ENCODE measurements around the gene IMMP2L. TPM values are rescaled to one million over a fixed set of nuclear protein-coding genes. Genes with fewer than 3 reads are reported as not detected.
"Not testable (repeated sequence)": the region's sequence is repeated elsewhere in the genome, so short reads cannot be mapped to it uniquely, and the experiment has no call there.

The IMMP2L gene
- total and polyA plus RNA-seq, 2 donors (not counting 3 experiments of a cell fraction or from before 2014, with no cell fraction given), result 9.9 to 11.8 TPM

- FAIRE-seq; POLR2A ChIA-PET; H3K9me3 ChIP-seq (replicated peaks; ENCODE audit: control insufficient read depth, insufficient read depth, low read length): not testable (repeated sequence)
These were observed 111.6 kb downstream of the IMMP2L start for GRCh38 chr7:111450705-111451104.

GRCh38 chr7:111447502-111447901 is 114.8 kb downstream of the IMMP2L start:
- H3K27ac ChIP-seq (ENCODE audit: insufficient read depth, low read depth, low read length); dilution Hi-C loops (cut with MboI; ENCODE audit: extremely low pct_ligation_motif_present, low sequenced_read_pairs); FAIRE-seq; H3K4me2 ChIP-seq (ENCODE audit: insufficient read depth, low read length); H3K9ac ChIP-seq (replicated peaks; ENCODE audit: extremely low read depth, insufficient read depth, low read length); H3K4me1 ChIP-seq (ENCODE audit: control insufficient read depth, extremely low read depth, insufficient read depth, low read length); H3K9me3 ChIP-seq (replicated peaks; ENCODE audit: control insufficient read depth, insufficient read depth, low read length); H3K27me3 ChIP-seq (ENCODE audit: control insufficient read depth in 2 of 2, insufficient read depth in 2 of 2, low read length in 2 of 2); H3K79me2 ChIP-seq (ENCODE audit: control insufficient read depth, insufficient read depth, low read length); H4K20me1 ChIP-seq (replicated peaks; ENCODE audit: control insufficient read depth, extremely low read depth, insufficient read depth, low read length); H3K36me3 ChIP-seq (ENCODE audit: control insufficient read depth in 2 of 2, extremely low read depth in 1 of 2, insufficient read depth in 2 of 2, low read length in 2 of 2); H2AFZ ChIP-seq (ENCODE audit: low read depth, low read length); H3K4me3 ChIP-seq (replicated peaks in 1 of 3; ENCODE audit: insufficient read depth in 1 of 3, low read depth in 1 of 3, low read length in 3 of 3); CTCF ChIA-PET; DNase-seq (ENCODE audit: low read depth, low spot score); POLR2A ChIA-PET; intact Hi-C loops (cut with micrococcal nuclease); H3K9me1 ChIP-seq (replicated peaks; ENCODE audit: control insufficient read depth, extremely low read depth, insufficient read depth, low read length); BruUV-seq (replicated peaks): not testable (repeated sequence)

More at GRCh38 chr7:111450705-111451104, 111.6 kb downstream of the IMMP2L start:
- H4K20me1 ChIP-seq (replicated peaks; ENCODE audit: control insufficient read depth, extremely low read depth, insufficient read depth, low read length); DNase-seq (ENCODE audit: low read depth, low spot score); H3K27me3 ChIP-seq (ENCODE audit: control insufficient read depth in 2 of 2, insufficient read depth in 2 of 2, low read length in 2 of 2); dilution Hi-C loops (cut with MboI; ENCODE audit: extremely low pct_ligation_motif_present, low sequenced_read_pairs); BruUV-seq (replicated peaks); H3K4me3 ChIP-seq (replicated peaks in 1 of 3; ENCODE audit: insufficient read depth in 1 of 3, low read depth in 1 of 3, low read length in 3 of 3); H2AFZ ChIP-seq (ENCODE audit: low read depth, low read length); CTCF ChIA-PET; intact Hi-C loops (cut with micrococcal nuclease); H3K4me2 ChIP-seq (ENCODE audit: insufficient read depth, low read length); H3K36me3 ChIP-seq (ENCODE audit: control insufficient read depth in 2 of 2, extremely low read depth in 1 of 2, insufficient read depth in 2 of 2, low read length in 2 of 2); H3K9me1 ChIP-seq (replicated peaks; ENCODE audit: control insufficient read depth, extremely low read depth, insufficient read depth, low read length); H3K79me2 ChIP-seq (ENCODE audit: control insufficient read depth, insufficient read depth, low read length); H3K4me1 ChIP-seq (ENCODE audit: control insufficient read depth, extremely low read depth, insufficient read depth, low read length); H3K9ac ChIP-seq (replicated peaks; ENCODE audit: extremely low read depth, insufficient read depth, low read length); H3K27ac ChIP-seq (ENCODE audit: insufficient read depth, low read depth, low read length): not testable (repeated sequence)

GRCh38 chr7:111439977-111440376 is 122.3 kb downstream of the IMMP2L start:
- Histone ChIP-seq H3K9me1 (replicated peaks; ENCODE audit: control insufficient read depth, extremely low read depth, insufficient read depth, low read length) (no peaks in the 10 kb centered on the region), H3K9me3 (replicated peaks; ENCODE audit: control insufficient read depth, insufficient read depth, low read length) (no peaks in the 10 kb centered on the region), H4K20me1 (replicated peaks; ENCODE audit: control insufficient read depth, extremely low read depth, insufficient read depth, low read length) (no peaks in the 10 kb centered on the region), H3K4me2 (ENCODE audit: insufficient read depth, low read length) (no peak overlapping the region), H3K36me3 (ENCODE audit: control insufficient read depth in 2 of 2, extremely low read depth in 1 of 2, insufficient read depth in 2 of 2, low read length in 2 of 2) (no peaks in the 10 kb centered on the region), H3K27me3 (ENCODE audit: control insufficient read depth in 2 of 2, insufficient read depth in 2 of 2, low read length in 2 of 2) (no peaks in the 10 kb centered on the region), H3K4me3 (replicated peaks in 1 of 3; ENCODE audit: insufficient read depth in 1 of 3, low read depth in 1 of 3, low read length in 3 of 3) (no peak overlapping the region), H3K79me2 (ENCODE audit: control insufficient read depth, insufficient read depth, low read length) (no peaks in the 10 kb centered on the region), H3K9ac (replicated peaks; ENCODE audit: extremely low read depth, insufficient read depth, low read length) (no peak overlapping the region), H3K4me1 (ENCODE audit: control insufficient read depth, extremely low read depth, insufficient read depth, low read length) (no peaks in the 10 kb centered on the region), H2AFZ (ENCODE audit: low read depth, low read length) (no peak overlapping the region), H3K27ac (ENCODE audit: insufficient read depth, low read depth, low read length) (no peak overlapping the region)
- intact Hi-C loops (cut with micrococcal nuclease) (no loop called here), dilution Hi-C loops (cut with MboI; ENCODE audit: extremely low pct_ligation_motif_present, low sequenced_read_pairs) (no loop called here)
- DNase-seq (ENCODE audit: low read depth, low spot score) (no peak), FAIRE-seq (no peak)
- ChIA-PET POLR2A (no interaction called here), CTCF (no interaction called here)
- TF ChIP-seq CTCF (IDR thresholded peaks at IDR 0.05; ENCODE audit: extremely low read depth in 1 of 2, insufficient read depth in 1 of 2, low read depth in 1 of 2, low read length in 2 of 2), result no peak
- no peak for TF ChIP-seq MYC (IDR thresholded peaks at IDR 0.05; ENCODE audit: low read depth, low read length)
- TF ChIP-seq JUN (IDR thresholded peaks at IDR 0.05; ENCODE audit: borderline replicate concordance, insufficient read depth, insufficient read length, low read depth), result no peak
- TF ChIP-seq FOS (IDR thresholded peaks at IDR 0.05; ENCODE audit: borderline replicate concordance, insufficient read depth, low read length), result no peak
- TF ChIP-seq EZH2 (IDR thresholded peaks at IDR 0.05; ENCODE audit: borderline replicate concordance, low read depth, low read length, severe bottlenecking), result no peak
- no peak for TF ChIP-seq GATA2 (IDR thresholded peaks at IDR 0.05; ENCODE audit: insufficient read depth, insufficient read length, low read depth, low read length)
- TF ChIP-seq MAX (IDR thresholded peaks at IDR 0.05; ENCODE audit: insufficient read depth, insufficient read length), result no peak
- TF ChIP-seq POLR2AphosphoS5 (IDR thresholded peaks at IDR 0.05; ENCODE audit: insufficient read depth, low read depth, low read length), result no peak
- no peak for TF ChIP-seq POLR2A (IDR thresholded peaks at IDR 0.05; ENCODE audit: low read depth, low read length)
- no TSS peak for BruUV-seq (replicated peaks)
